Body of pancreas (tissue), 4 donors: ENCODE data around the gene TENM3.

Experiments
- POLR2A ChIP-seq, 3 donors: fragments of 450-650 bp; IDR thresholded peaks; one replicate each; pipeline ENCODE4 v1.6.1; 2016; ENCODE audit warnings: antibody characterized with exemption in 3 of 3, mild to moderate bottlenecking in 2 of 3
- TF ChIP-seq, protein P1 (sequence below), 7 experiments: fragments of 450-650 bp in 4 of 7; fragments of 200-600 bp in 3 of 7; sonication (generic) in 3 of 7; IDR thresholded peaks; one replicate each; pipeline ENCODE4 v1.5.1; 2016 to 2019; ENCODE audit warnings: antibody characterized with exemption in 7 of 7

DNA sequence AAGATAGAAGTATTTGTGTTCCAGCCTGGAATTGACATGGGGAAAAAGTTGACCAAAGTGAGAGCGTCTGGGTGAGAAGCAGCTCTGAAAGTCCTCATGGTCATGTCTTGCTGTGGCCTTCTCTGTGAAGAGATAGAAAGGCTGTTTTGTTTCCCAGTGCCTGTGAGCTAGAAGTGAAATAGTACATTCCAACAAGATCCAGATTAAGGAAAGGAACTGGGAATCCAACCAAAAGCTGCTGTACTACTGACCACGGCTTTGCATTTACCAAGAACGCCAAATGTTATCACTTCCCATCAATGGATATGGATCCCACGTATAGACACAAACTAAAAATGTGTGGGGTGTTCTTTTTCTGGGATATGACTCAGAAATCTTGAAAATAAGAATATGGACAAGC lies 51.2 kb downstream of the TENM3 start:
- no peak for TF ChIP-seq POLR2A (IDR thresholded peaks at IDR 0.05)
- TF ChIP-seq, protein P1, sequence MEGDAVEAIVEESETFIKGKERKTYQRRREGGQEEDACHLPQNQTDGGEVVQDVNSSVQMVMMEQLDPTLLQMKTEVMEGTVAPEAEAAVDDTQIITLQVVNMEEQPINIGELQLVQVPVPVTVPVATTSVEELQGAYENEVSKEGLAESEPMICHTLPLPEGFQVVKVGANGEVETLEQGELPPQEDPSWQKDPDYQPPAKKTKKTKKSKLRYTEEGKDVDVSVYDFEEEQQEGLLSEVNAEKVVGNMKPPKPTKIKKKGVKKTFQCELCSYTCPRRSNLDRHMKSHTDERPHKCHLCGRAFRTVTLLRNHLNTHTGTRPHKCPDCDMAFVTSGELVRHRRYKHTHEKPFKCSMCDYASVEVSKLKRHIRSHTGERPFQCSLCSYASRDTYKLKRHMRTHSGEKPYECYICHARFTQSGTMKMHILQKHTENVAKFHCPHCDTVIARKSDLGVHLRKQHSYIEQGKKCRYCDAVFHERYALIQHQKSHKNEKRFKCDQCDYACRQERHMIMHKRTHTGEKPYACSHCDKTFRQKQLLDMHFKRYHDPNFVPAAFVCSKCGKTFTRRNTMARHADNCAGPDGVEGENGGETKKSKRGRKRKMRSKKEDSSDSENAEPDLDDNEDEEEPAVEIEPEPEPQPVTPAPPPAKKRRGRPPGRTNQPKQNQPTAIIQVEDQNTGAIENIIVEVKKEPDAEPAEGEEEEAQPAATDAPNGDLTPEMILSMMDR (IDR thresholded peaks at IDR 0.05) = no peak
